Lower leg skin (tissue), 3 donors: ENCODE results near the gene DPH1.

Source experiments
- CTCF ChIP-seq, 3 donors: fragments of 450-650 bp; IDR thresholded peaks; one replicate each; pipeline ENCODE4 v1.5.1; 2016; ENCODE audit warnings: antibody characterized with exemption in 3 of 3, mild to moderate bottlenecking in 3 of 3, moderate library complexity in 2 of 3
- POLR2A ChIP-seq, 2 donors: fragments of 450-650 bp; IDR thresholded peaks; one replicate each; pipeline ENCODE4 v1.6.1; 2016 to 2017; ENCODE audit warnings: antibody characterized with exemption in 2 of 2, mild to moderate bottlenecking in 1 of 2, moderate library complexity in 1 of 2

DNA sequence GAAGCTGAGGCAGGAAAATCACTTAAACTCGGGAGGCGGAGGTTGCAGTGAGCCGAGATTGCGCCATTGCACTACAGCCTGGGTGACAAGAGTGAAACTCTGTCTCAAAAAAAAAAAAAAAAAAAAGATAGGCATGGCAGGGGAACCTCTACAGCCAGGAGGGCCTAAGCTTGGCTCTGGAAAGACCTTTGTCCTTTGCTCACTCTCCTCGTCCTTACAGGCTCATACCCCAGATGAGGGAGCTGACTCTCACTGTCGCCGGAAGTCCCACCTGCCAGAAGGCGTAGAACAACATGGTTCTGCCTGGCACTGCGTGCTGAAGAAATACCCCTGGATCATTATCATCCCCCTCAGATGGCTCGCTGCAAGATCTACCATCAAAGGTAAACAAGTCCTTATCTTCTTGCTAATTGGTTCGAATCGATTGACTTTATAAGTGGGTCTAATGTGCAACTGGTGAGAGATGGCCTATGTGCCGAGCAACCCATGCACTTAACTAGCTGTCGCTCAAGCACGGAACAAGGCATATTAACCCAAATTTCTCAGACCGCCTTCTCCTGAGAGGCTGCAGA is 34.5 kb upstream of the DPH1 start:
- TF ChIP-seq CTCF (IDR thresholded peaks at IDR 0.05) = no peak
- no peak for TF ChIP-seq POLR2A (IDR thresholded peaks at IDR 0.05)
